ENCODE data around the gene IQGAP1.
"Not testable (repeated sequence)": the region's sequence is repeated elsewhere in the genome, so short reads cannot be mapped to it uniquely, and the experiment has no call there.

Gene IQGAP1

GRCh38 chr15:90489514-90489913, 101.5 kb downstream of the IQGAP1 start:
- DNase-seq, result no peak

GRCh38 chr15:90489944-90490343, 101.9 kb downstream of the IQGAP1 start:
- no peak for DNase-seq

- no peak for DNase-seq
Observed at GRCh38 chr15:90493647-90494046, 105.6 kb downstream of the IQGAP1 start.

- no peak for DNase-seq
Observed at GRCh38 chr15:90495067-90495466, 107.0 kb downstream of the IQGAP1 start.

GRCh38 chr15:90496791-90497190, 108.7 kb downstream of the IQGAP1 start:
- no peak for DNase-seq

GRCh38 chr15:90497376-90497775, 109.3 kb downstream of the IQGAP1 start:
- DNase-seq, result no peak

GRCh38 chr15:90497912-90498311, 109.9 kb downstream of the IQGAP1 start:
- DNase-seq, result no peak

GRCh38 chr15:90500171-90500570, 112.1 kb downstream of the IQGAP1 start:
- DNase-seq, result no peak

GRCh38 chr15:90501898-90502297, 113.9 kb downstream of the IQGAP1 start:
- DNase-seq, result no peak

- DNase-seq, result not testable (repeated sequence)
Observed at GRCh38 chr15:90510781-90511180, 122.7 kb downstream of the IQGAP1 start.

GRCh38 chr15:90511211-90511618, 123.2 kb downstream of the IQGAP1 start:
- peak; percentile 10 for DNase-seq

- no peak for DNase-seq
Observed at GRCh38 chr15:90512276-90512675, 124.2 kb downstream of the IQGAP1 start.

GRCh38 chr15:90512981-90513380, 124.9 kb downstream of the IQGAP1 start:
- DNase-seq, result no peak

- no peak for DNase-seq
Observed at GRCh38 chr15:90513448-90513847, 125.4 kb downstream of the IQGAP1 start.

GRCh38 chr15:90513893-90514292, 125.9 kb downstream of the IQGAP1 start:
- DNase-seq, result not testable (repeated sequence)

GRCh38 chr15:90519688-90520087, 131.6 kb downstream of the IQGAP1 start:
- DNase-seq, result no peak

- no peak for DNase-seq
Observed at GRCh38 chr15:90520365-90520764, 132.3 kb downstream of the IQGAP1 start.

- DNase-seq, result no peak
Observed at GRCh38 chr15:90523373-90523772, 135.3 kb downstream of the IQGAP1 start.

GRCh38 chr15:90524018-90524803, 136.2 kb downstream of the IQGAP1 start:
- DNase-seq, result not testable (repeated sequence)

GRCh38 chr15:90529011-90529370, 140.9 kb downstream of the IQGAP1 start:
- no peak for DNase-seq

GRCh38 chr15:90529371-90530249, 141.6 kb downstream of the IQGAP1 start, which contains the start of gene CRTC3:
CRTC3 (plus strand) TSS chr15:90529923; CDS start chr15:90530072, 149 bp downstream.
- peak; percentile 62 for DNase-seq

GRCh38 chr15:90530250-90531051, 142.4 kb downstream of the IQGAP1 start:
- peak; percentile 51 for DNase-seq

- no peak for DNase-seq
Observed at GRCh38 chr15:90531147-90531546, 143.1 kb downstream of the IQGAP1 start.
